GM18868 (cell line): ENCODE data around the gene CCDC38.

ENCODE experiments used
- ATAC-seq: cut with Tn5 transposase; IDR thresholded peaks from one replicate; pipeline ENCODE4 v1.9.1; 2021; ENCODE audit warnings: mild to moderate bottlenecking, moderate library complexity; ENCODE audit not compliant: unreplicated experiment

The CCDC38 gene

GRCh38 chr12:95838125-95838524 lies 104.3 kb downstream of the CCDC38 start:
- ATAC-seq = no peak

GRCh38 chr12:95837240-95838038 lies 105.0 kb downstream of the CCDC38 start:
- no peak for ATAC-seq

GRCh38 chr12:95836630-95837239 lies 105.7 kb downstream of the CCDC38 start:
- ATAC-seq = no peak

- ATAC-seq = no peak
Observed at GRCh38 chr12:95836185-95836609, 106.2 kb downstream of the CCDC38 start.

GRCh38 chr12:95834572-95834971 lies 107.8 kb downstream of the CCDC38 start:
- ATAC-seq = no peak

GRCh38 chr12:95830335-95831089 lies 111.9 kb downstream of the CCDC38 start:
- no peak for ATAC-seq

- no peak for ATAC-seq
Observed at GRCh38 chr12:95829395-95829794, 113.0 kb downstream of the CCDC38 start.

GRCh38 chr12:95820096-95820703 lies 122.2 kb downstream of the CCDC38 start:
- ATAC-seq = no peak
